ENCODE results near the gene AFAP1L1. TPM values are rescaled to one million over a fixed set of nuclear protein-coding genes. Genes with fewer than 3 reads are reported as not detected.
A peak's percentile ranks its signal among the peaks of the same experiment; 100 is the strongest.

The AFAP1L1 gene
- total RNA-seq, 1 donor from 2014 or later = not detected

DNA sequence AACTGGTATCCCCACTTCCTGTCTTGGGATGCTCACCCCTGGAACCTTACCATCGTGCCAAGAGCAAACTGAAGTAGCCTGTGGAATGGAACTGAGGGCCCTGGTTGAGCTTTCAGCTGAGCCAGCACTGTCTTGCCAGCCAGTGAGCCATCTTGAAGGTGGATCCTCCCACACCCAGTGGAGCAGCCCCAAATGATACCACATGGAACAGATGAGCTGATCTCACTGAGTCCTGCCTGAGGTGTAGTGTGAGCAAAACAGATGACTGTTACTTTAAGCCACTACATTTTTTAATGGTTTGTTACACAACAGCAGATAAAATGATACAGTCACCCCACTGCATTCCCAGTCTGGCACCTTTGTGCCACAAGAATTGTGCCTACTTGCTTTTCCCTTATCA lies 84.0 kb downstream of the AFAP1L1 start:
- no peak for DNase-seq (ENCODE audit: low spot score)
- Mint-ChIP-seq H3K27ac (peak overlapping the region; percentile 74), H3K9me3 (no peaks in the 10 kb centered on the region), H3K4me3 (peak overlapping the region; percentile 35), H3K27me3 (ENCODE audit: insufficient read depth) (no peaks in the 10 kb centered on the region), H3K36me3 (ENCODE audit: low read depth) (peaks cover 50% of the 10 kb centered on the region), H3K4me1 (ENCODE audit: low read depth) (peaks cover 78% of the 10 kb centered on the region)
- intact Hi-C loops (cut with micrococcal nuclease) = loop anchor here (5.0 kb wide), 2 partner anchors 548 to 1727 kb away; partner anchors contain the start of gene TNIP1

DNA sequence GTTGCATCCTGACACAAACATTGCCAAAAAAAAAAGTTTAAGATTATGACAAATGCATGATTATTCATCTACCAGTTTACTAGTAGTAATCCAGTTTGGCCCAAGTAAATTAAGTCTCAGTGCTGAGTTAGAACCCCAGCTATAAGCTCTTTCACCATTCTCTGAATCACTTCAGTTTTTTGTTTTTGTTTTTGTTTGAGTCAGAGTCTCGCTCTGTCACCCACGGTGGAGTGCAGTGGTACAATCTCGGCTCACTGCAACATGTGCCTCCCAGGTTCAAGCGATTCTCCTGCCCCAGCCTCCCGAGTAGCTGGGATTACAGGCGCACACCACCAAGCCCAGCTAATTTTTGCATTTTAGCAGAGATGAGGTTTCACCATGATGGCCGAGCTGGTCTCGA lies 84.7 kb downstream of the AFAP1L1 start:
- intact Hi-C loops (cut with micrococcal nuclease) = loop anchor here (5.0 kb wide), 2 partner anchors 549 to 1726 kb away; partner anchors contain the start of gene TNIP1
- Mint-ChIP-seq H3K36me3 (ENCODE audit: low read depth) (peaks cover 45% of the 10 kb centered on the region), H3K4me3 (peak overlapping the region; percentile 41), H3K4me1 (ENCODE audit: low read depth) (peaks cover 75% of the 10 kb centered on the region), H3K27ac (peak overlapping the region; percentile 64), H3K9me3 (no peaks in the 10 kb centered on the region), H3K27me3 (ENCODE audit: insufficient read depth) (no peaks in the 10 kb centered on the region)
- DNase-seq (ENCODE audit: low spot score) = no peak

DNA sequence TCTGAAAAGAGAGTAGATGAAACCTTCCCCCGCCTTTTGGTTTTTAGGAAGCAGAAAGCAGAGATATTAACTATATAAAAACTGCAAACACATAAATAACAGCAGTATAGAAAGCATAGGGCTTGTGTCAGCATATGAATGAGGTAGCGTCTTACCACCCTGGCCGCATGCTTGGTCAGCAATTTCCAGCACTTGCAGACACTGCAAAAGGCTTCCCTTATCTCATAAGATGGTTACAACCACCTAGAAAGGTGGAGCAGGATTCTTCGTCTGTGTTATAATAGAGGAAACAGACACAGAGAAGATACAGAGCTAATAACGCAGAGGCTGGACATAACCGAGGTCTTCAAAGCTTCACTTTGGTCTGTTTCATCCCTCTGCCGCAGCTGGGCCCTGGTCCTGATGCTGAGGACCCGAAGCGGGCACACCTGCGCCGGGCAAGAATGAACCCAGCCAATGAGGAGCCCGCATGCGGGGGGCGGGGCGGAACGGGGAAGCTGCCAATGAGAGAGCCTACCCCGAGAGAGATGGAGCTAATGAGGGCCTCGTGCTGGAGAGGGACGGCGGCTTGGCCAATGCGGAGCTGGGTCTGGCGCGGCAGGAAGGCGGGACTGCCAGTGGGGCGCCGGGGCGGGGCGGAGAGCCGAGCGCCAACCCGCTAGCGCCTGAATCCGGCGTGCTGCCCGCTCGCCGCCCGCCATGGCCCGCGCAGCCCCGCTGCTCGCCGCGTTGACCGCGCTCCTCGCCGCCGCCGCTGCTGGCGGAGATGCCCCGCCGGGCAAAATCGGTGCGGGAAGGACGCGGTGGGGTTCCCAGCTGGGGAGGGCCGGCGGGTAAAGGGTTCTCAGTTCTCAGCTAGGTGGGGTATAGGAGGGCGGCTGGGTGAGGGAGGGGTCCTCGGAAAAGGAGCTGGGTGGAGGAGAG lies 86.0 kb downstream of the AFAP1L1 start, which contains the start of gene PCYOX1L:
TSS of gene PCYOX1L (plus strand) at position 677 of the 924 bp plus-strand sequence. CDS start at position 700, 23 bp downstream.
- H3K27me3 Mint-ChIP-seq (ENCODE audit: insufficient read depth) = no peaks in the 10 kb centered on the region
- peaks cover 33% of the 10 kb centered on the region for H3K36me3 Mint-ChIP-seq (ENCODE audit: low read depth)

DNA sequence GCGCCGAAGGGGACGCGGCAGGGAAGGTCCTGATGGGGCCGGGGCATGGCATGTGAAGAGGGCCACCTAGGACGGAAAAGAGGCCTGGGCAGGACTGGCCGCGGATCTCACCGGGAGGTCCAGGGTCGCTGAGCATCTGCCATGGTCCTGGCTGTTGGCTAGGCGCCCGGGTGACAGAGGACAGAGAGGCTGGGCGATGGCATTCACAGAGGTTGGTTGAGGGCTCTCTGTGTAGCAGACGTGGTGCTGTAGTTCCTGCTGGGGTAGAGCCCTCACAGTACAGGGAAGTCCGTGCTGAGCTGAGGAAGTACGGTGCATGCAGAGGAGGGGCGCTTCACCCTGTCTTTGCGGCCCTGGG lies 86.6 kb downstream of the AFAP1L1 start:
- Mint-ChIP-seq H3K27me3 (ENCODE audit: insufficient read depth) (no peaks in the 10 kb centered on the region), H3K4me3 (peak overlapping the region; percentile 93), H3K4me1 (ENCODE audit: low read depth) (peaks cover 63% of the 10 kb centered on the region), H3K27ac (peak overlapping the region; percentile 84), H3K9me3 (no peaks in the 10 kb centered on the region), H3K36me3 (ENCODE audit: low read depth) (peaks cover 34% of the 10 kb centered on the region)
- intact Hi-C loops (cut with micrococcal nuclease) = loop anchor here (1.0 to 5.0 kb wide), 4 partner anchors 9 to 1724 kb away; partner anchors contain the start of genes SLC26A2 and TNIP1
- DNase-seq (ENCODE audit: low spot score) = peak; percentile 17

More for the DNA sequence above, 86.0 kb downstream of the AFAP1L1 start, which contains the start of gene PCYOX1L:
- peaks cover 67% of the 10 kb centered on the region for H3K4me1 Mint-ChIP-seq (ENCODE audit: low read depth)
- peak within 1 kb of the TSS; percentile 93 for H3K4me3 Mint-ChIP-seq
- DNase-seq (ENCODE audit: low spot score) = peak; percentile 97
- intact Hi-C loops (cut with micrococcal nuclease) = loop anchor here (1.0 to 5.0 kb wide), 7 partner anchors 10 to 1725 kb away; partner anchors contain the start of genes CSNK1A1, GRPEL2, SLC26A2 and TNIP1
- no peaks in the 10 kb centered on the region for H3K9me3 Mint-ChIP-seq
- peak within 1 kb of the TSS; percentile 84 for H3K27ac Mint-ChIP-seq

DNA sequence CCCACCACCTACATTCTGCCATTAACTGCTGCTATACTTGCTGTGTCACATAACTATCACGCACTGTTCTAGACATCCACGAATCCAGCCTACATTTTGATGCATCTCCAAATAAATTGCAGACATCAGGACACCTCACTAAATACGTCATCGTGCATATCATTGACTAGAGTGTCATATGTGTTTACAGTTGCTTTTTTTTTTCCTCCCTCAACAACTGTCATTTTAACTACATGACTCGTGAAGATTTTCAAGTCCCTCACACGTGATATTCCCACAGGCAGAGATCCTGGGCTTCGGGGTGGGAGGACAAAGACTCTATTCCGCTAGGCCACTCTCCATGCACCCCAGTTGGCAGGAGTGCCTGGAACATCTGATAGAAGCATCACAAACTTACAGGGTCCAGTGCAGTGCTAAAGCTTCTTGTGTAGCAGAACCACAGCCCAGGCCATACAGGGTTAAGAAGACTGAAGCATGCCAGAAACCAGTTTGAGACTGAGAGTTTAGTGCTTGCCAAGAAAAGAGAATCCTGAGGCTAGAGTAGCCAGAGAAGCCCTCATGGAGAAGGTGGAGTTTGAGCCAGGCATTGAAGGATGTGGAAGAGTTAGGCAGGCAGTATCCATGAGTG lies 87.3 kb downstream of the AFAP1L1 start:
- DNase-seq (ENCODE audit: low spot score) = no peak
- peaks cover 58% of the 10 kb centered on the region for H3K4me1 Mint-ChIP-seq (ENCODE audit: low read depth)
- no peaks in the 10 kb centered on the region for H3K27me3 Mint-ChIP-seq (ENCODE audit: insufficient read depth)

DNA sequence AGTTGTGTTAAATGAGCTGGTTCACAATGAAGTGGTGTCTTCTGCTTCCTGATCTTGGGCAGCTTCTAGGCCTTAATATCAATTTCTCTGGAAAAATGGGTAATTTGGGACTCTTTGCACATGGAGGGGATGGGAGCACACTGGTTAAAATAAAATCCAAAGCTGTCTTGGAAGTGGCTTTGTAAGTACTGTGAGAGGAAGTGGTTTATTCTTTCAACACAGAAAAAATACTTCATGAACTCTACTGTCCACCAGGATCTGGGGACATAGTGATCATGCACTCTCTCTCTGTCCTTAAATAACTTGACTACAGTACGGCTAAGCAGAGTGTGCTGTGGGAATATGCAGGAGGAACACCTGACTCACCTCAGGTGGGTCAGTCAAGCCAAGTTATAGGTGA lies 88.6 kb downstream of the AFAP1L1 start:
- Mint-ChIP-seq H3K4me1 (ENCODE audit: low read depth) (peaks cover 49% of the 10 kb centered on the region), H3K4me3 (peak overlapping the region; percentile 72)

More for the DNA sequence above, 87.3 kb downstream of the AFAP1L1 start:
- intact Hi-C loops (cut with micrococcal nuclease) = loop anchor here (1.0 to 5.0 kb wide), 4 partner anchors 8 to 1723 kb away; partner anchors contain the start of genes SLC26A2 and TNIP1
- Mint-ChIP-seq H3K36me3 (ENCODE audit: low read depth) (peaks cover 30% of the 10 kb centered on the region), H3K27ac (peak overlapping the region; percentile 84), H3K4me3 (peak overlapping the region; percentile 93), H3K9me3 (no peaks in the 10 kb centered on the region)

DNA sequence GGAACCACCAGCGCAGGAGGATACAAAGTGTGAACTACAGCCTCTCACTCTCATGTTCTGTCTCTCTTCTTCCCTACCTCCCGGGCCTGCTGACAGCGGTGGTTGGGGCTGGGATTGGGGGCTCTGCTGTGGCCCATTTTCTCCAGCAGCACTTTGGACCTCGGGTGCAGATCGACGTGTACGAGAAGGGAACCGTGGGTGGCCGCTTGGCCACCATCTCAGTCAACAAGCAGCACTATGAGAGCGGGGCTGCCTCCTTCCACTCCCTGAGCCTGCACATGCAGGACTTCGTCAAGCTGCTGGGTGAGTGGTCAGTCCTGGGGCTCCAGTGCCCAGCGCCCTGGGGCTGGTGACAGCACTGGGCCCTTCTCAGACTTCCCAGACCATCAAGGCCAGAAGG lies 90.9 kb downstream of the AFAP1L1 start:
- intact Hi-C loops (cut with micrococcal nuclease) = no loop called here
- no peak for DNase-seq (ENCODE audit: low spot score)
- H3K36me3 Mint-ChIP-seq (ENCODE audit: low read depth) = peaks cover 12% of the 10 kb centered on the region
- no peaks in the 10 kb centered on the region for H3K27me3 Mint-ChIP-seq (ENCODE audit: insufficient read depth)
- no peak overlapping the region for H3K27ac Mint-ChIP-seq
- H3K4me3 Mint-ChIP-seq = no peak overlapping the region
- H3K9me3 Mint-ChIP-seq = no peaks in the 10 kb centered on the region
- H3K4me1 Mint-ChIP-seq (ENCODE audit: low read depth) = peaks cover 30% of the 10 kb centered on the region

More for the DNA sequence above, 88.6 kb downstream of the AFAP1L1 start:
- H3K27ac Mint-ChIP-seq = peak overlapping the region; percentile 33
- DNase-seq (ENCODE audit: low spot score) = no peak
- H3K36me3 Mint-ChIP-seq (ENCODE audit: low read depth) = peaks cover 19% of the 10 kb centered on the region
- intact Hi-C loops (cut with micrococcal nuclease) = no loop called here
- no peaks in the 10 kb centered on the region for H3K27me3 Mint-ChIP-seq (ENCODE audit: insufficient read depth)
- H3K9me3 Mint-ChIP-seq = no peaks in the 10 kb centered on the region

DNA sequence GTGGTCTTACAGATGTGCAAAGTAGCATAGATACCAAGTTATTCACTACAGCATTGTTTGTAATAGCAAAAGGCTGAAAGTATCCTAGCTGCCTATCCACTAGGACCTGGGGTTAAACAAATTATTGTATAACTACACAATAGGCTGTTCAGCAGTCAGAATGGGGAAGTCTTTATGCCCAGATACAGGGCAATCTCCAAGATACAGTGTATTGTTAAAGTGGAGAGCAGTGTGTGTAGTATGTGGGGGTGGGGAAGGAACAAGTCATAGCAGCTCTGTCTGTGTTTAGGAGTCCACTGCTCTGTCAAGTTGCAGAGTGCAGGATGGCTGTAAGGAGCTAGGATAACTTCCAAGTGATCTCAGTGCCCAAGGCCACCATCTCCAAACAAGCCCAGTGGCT lies 91.7 kb downstream of the AFAP1L1 start:
- H3K36me3 Mint-ChIP-seq (ENCODE audit: low read depth) = peaks cover 12% of the 10 kb centered on the region
- H3K9me3 Mint-ChIP-seq = no peaks in the 10 kb centered on the region
- peaks cover 27% of the 10 kb centered on the region for H3K4me1 Mint-ChIP-seq (ENCODE audit: low read depth)
- DNase-seq (ENCODE audit: low spot score) = no peak
- H3K4me3 Mint-ChIP-seq = no peak overlapping the region
- intact Hi-C loops (cut with micrococcal nuclease) = no loop called here
- H3K27ac Mint-ChIP-seq = no peak overlapping the region
- H3K27me3 Mint-ChIP-seq (ENCODE audit: insufficient read depth) = no peaks in the 10 kb centered on the region

DNA sequence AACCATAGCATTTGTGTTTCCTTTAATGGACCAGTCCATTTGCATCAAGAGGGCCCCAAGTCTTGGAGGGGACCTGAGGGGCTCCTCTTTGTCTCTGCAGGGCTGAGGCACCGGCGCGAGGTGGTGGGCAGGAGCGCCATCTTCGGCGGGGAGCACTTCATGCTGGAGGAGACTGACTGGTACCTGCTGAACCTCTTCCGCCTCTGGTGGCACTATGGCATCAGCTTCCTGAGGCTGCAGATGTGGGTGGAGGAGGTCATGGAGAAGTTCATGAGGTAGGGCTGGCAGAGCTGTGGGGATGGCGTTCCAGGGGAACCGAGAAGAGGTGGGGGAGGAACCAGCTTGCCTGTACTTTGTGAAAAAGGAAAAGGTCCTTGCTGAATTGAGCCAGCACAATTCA lies 92.3 kb downstream of the AFAP1L1 start:
- peaks cover under 1% of the 10 kb centered on the region for H3K27me3 Mint-ChIP-seq (ENCODE audit: insufficient read depth)
- H3K36me3 Mint-ChIP-seq (ENCODE audit: low read depth) = peaks cover 14% of the 10 kb centered on the region
- H3K4me1 Mint-ChIP-seq (ENCODE audit: low read depth) = peaks cover 22% of the 10 kb centered on the region
- no peak for DNase-seq (ENCODE audit: low spot score)
- no peak overlapping the region for H3K27ac Mint-ChIP-seq
- H3K4me3 Mint-ChIP-seq = no peak overlapping the region
- intact Hi-C loops (cut with micrococcal nuclease) = no loop called here
- no peaks in the 10 kb centered on the region for H3K9me3 Mint-ChIP-seq

DNA sequence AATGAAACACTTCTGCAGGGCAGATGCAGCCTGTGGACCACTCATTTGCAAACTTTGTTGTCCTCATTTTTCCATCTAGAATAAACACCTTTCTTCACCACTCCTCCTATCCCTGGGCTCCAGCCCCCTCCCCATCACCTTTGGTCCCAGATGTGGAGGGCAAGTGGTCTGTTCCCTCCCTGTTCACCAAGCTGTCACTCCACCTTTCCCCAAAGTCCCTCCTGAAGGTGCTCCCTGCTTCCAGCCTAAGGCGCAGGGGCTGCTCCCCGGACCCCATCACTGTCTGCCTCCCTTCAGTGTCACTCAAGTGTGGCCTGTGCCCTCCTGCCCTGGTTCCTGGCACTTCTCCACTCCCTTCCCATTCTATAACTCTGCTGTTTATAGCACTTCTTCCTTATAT lies 93.1 kb downstream of the AFAP1L1 start:
- Mint-ChIP-seq H3K27me3 (ENCODE audit: insufficient read depth) (peaks cover 2% of the 10 kb centered on the region), H3K27ac (no peak overlapping the region), H3K36me3 (ENCODE audit: low read depth) (peaks cover 18% of the 10 kb centered on the region), H3K4me3 (no peak overlapping the region), H3K9me3 (no peaks in the 10 kb centered on the region), H3K4me1 (ENCODE audit: low read depth) (peaks cover 22% of the 10 kb centered on the region)
- no peak for DNase-seq (ENCODE audit: low spot score)
- intact Hi-C loops (cut with micrococcal nuclease) = no loop called here

DNA sequence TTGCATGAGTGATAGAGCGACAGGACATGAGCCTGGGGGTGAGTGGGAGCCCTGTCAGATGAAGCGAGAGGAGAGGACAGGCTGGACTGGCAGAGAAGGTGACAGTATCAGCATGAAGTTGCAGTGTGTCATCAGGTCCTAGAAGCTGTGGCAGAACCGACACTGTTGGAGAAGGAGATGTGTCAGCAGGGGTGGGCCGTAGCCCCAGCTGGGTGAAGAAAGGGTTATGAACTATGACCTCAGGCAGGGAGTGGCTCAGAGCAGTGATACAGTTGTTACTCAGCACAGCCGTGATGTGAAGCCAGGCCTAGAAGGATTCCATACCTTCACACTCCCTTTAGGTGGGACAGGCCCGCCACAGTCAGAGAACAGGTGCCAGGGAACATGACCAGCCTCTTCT lies 93.8 kb downstream of the AFAP1L1 start:
- Mint-ChIP-seq H3K36me3 (ENCODE audit: low read depth) (peaks cover 12% of the 10 kb centered on the region), H3K27me3 (ENCODE audit: insufficient read depth) (peaks cover 2% of the 10 kb centered on the region), H3K27ac (no peak overlapping the region), H3K4me1 (ENCODE audit: low read depth) (peaks cover 16% of the 10 kb centered on the region), H3K9me3 (no peaks in the 10 kb centered on the region), H3K4me3 (no peak overlapping the region)
- DNase-seq (ENCODE audit: low spot score) = no peak
- intact Hi-C loops (cut with micrococcal nuclease) = no loop called here

DNA sequence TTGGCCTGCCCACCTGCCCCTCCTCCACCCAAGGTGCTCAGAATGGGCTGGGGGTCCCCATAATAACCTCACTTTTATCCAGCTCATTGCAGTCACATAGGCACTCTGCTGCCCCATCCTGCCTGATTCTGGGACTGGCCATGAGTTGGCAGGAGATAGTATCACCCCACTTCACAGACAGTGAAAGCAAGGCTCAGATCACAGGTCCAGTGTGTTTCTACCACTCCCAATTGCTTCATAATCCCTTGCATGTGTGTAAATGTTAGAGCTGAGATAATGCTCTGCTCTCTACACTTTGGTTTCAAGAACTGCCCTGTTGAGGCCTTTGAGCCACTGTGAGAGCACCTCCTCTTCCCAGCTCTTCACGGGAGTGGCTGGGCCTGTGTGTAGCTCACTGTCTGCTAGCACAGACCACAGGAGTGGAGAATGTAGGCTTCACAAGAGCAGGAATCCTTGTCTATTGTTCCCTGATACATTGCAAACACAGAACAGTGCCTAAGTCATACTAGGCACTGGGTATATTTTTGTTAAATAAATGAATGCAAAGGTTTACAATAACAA lies 94.6 kb downstream of the AFAP1L1 start:
- intact Hi-C loops (cut with micrococcal nuclease) = no loop called here
- no peaks in the 10 kb centered on the region for H3K9me3 Mint-ChIP-seq
- H3K4me1 Mint-ChIP-seq (ENCODE audit: low read depth) = peaks cover 12% of the 10 kb centered on the region
- no peak for DNase-seq (ENCODE audit: low spot score)
- peaks cover 2% of the 10 kb centered on the region for H3K27me3 Mint-ChIP-seq (ENCODE audit: insufficient read depth)
- no peak overlapping the region for H3K4me3 Mint-ChIP-seq
- H3K36me3 Mint-ChIP-seq (ENCODE audit: low read depth) = peaks cover 8% of the 10 kb centered on the region
- no peak overlapping the region for H3K27ac Mint-ChIP-seq

All from activated T-helper 1 cell treated with anti-CD3 and anti-CD28 coated beads, Interleukin-12 subunit alpha, Interleukin-12 subunit beta, Interleukin-2, Interleukin-4 antibody, amounts not matched to agents 30 ng/mL and 10 ng/mL and 1 ng/mL, durations not matched to agents 14 hours and 24 hours and 36 hours (primary cell).